Ishikawa (cell line): ENCODE data around the gene BLMH.

Source experiments
- CEBPB ChIP-seq: IDR thresholded peaks from 2 replicates; pipeline ENCODE4 v1.6.1; 2012
- CREB1 ChIP-seq: IDR thresholded peaks from 2 replicates; pipeline ENCODE4 v1.6.1; 2012; ENCODE audit warnings: low read depth
- EGR1 ChIP-seq: IDR thresholded peaks from 2 replicates; pipeline ENCODE4 v1.6.1; 2012
- EP300 ChIP-seq: IDR thresholded peaks from 2 replicates; pipeline ENCODE4 v1.6.1; 2012; ENCODE audit warnings: borderline replicate concordance
- FOXM1 ChIP-seq: IDR thresholded peaks from 2 replicates; pipeline ENCODE4 v1.6.1; 2012; ENCODE audit warnings: low read depth, borderline replicate concordance
- MAX ChIP-seq: IDR thresholded peaks from 2 replicates; pipeline ENCODE4 v1.6.1; 2012
- NFIC ChIP-seq: IDR thresholded peaks from 2 replicates; pipeline ENCODE4 v1.6.1; 2012
- RAD21 ChIP-seq: IDR thresholded peaks from 2 replicates; pipeline ENCODE4 v1.6.1; 2012; ENCODE audit warnings: low read depth
- REST ChIP-seq: IDR thresholded peaks from 2 replicates; pipeline ENCODE4 v1.6.1; 2012; ENCODE audit warnings: low read depth, mild to moderate bottlenecking
- TAF1 ChIP-seq: IDR thresholded peaks from 2 replicates; pipeline ENCODE4 v1.6.1; 2012; ENCODE audit warnings: low read depth, mild to moderate bottlenecking
- TCF12 ChIP-seq: IDR thresholded peaks from 2 replicates; pipeline ENCODE4 v1.6.1; 2012; ENCODE audit warnings: low read depth
- TEAD4 ChIP-seq: IDR thresholded peaks from 2 replicates; pipeline ENCODE4 v1.6.1; 2012
- USF1 ChIP-seq: IDR thresholded peaks from 2 replicates; pipeline ENCODE4 v1.6.1; 2012
- YY1 ChIP-seq: IDR thresholded peaks from 2 replicates; pipeline ENCODE4 v1.6.1; 2012; ENCODE audit warnings: low read depth
- ZBTB7A ChIP-seq: IDR thresholded peaks from 2 replicates; pipeline ENCODE4 v1.6.1; 2012; ENCODE audit warnings: low read depth

The BLMH gene

GRCh38 chr17:30314474-30314873 lies 22.7 kb upstream of the BLMH start:
- no peak for TF ChIP-seq EP300
- no peak for TF ChIP-seq REST
- no peak for TF ChIP-seq CREB1
- TF ChIP-seq MAX: no peak
- TF ChIP-seq RAD21: no peak
- TF ChIP-seq ZBTB7A: no peak
- TF ChIP-seq TEAD4: no peak
- TF ChIP-seq USF1: no peak
- no peak for TF ChIP-seq EGR1
- no peak for TF ChIP-seq TAF1
- TF ChIP-seq YY1: no peak
- no peak for TF ChIP-seq CEBPB
- TF ChIP-seq TCF12: no peak
- TF ChIP-seq NFIC: no peak
- no peak for TF ChIP-seq FOXM1

- TF ChIP-seq RAD21: no peak
These were observed 20.5 kb upstream of the BLMH start for GRCh38 chr17:30312226-30312625.

- no peak for TF ChIP-seq ZBTB7A
These were observed 18.8 kb upstream of the BLMH start for GRCh38 chr17:30310562-30310961.

GRCh38 chr17:30309591-30309990 lies 17.8 kb upstream of the BLMH start:
- TF ChIP-seq USF1 (no peak), EGR1 (no peak), MAX (no peak), EP300 (no peak), CEBPB (no peak), FOXM1 (no peak), TAF1 (no peak), TCF12 (no peak)

GRCh38 chr17:30308406-30308805 lies 16.7 kb upstream of the BLMH start:
- TF ChIP-seq CREB1 (no peak), MAX (no peak)

GRCh38 chr17:30304778-30305177 lies 13.0 kb upstream of the BLMH start:
- no peak for TF ChIP-seq REST
- no peak for TF ChIP-seq MAX
- TF ChIP-seq EGR1: no peak
- TF ChIP-seq RAD21: no peak
- TF ChIP-seq TAF1: no peak
- no peak for TF ChIP-seq NFIC
- no peak for TF ChIP-seq CREB1
- no peak for TF ChIP-seq TEAD4
- no peak for TF ChIP-seq FOXM1
- no peak for TF ChIP-seq CEBPB
- TF ChIP-seq YY1: no peak
- TF ChIP-seq USF1: no peak
- no peak for TF ChIP-seq ZBTB7A
- no peak for TF ChIP-seq EP300
- TF ChIP-seq TCF12: no peak
